OCI-LY1 (cell line): Measurements from ENCODE around the gene SRBD1.

Source experiments
- CTCF ChIP-seq: fragments of 200-600 bp; sonication (generic), shearing (Covaris generic); IDR thresholded peaks from 2 replicates; pipeline ENCODE4 v1.5.1; 2017; ENCODE audit warnings: mild to moderate bottlenecking, antibody characterized with exemption, low read length, moderate library complexity, mixed read lengths
- EZH2 ChIP-seq: fragments of 200-600 bp; sonication (generic), shearing (Covaris generic); IDR thresholded peaks from 2 replicates; pipeline ENCODE4 v1.8.0; 2017; ENCODE audit warnings: borderline replicate concordance, mixed run types, mild to moderate bottlenecking, antibody characterized with exemption, low read length, moderate library complexity, mixed read lengths

- TF ChIP-seq CTCF = no peak
- TF ChIP-seq EZH2 = no peak
Observed at GRCh38 chr2:45614330-45614729, 3.3 kb upstream of the SRBD1 start.
